Measurements from ENCODE around the gene TBCK.

TBCK gene

GRCh38 chr4:106126062-106126461 is 189.9 kb downstream of the TBCK start:
- TF ChIP-seq RAD21 (IDR thresholded peaks at IDR 0.05; ENCODE audit: low read depth) (no peak), ZBTB7A (IDR thresholded peaks at IDR 0.05; ENCODE audit: low read depth) (no peak), TCF12 (IDR thresholded peaks at IDR 0.05; ENCODE audit: low read depth) (no peak), FOXM1 (IDR thresholded peaks at IDR 0.05; ENCODE audit: borderline replicate concordance, low read depth) (no peak), NFIC (IDR thresholded peaks at IDR 0.05) (no peak), EP300 (IDR thresholded peaks at IDR 0.05; ENCODE audit: borderline replicate concordance) (no peak), TAF1 (IDR thresholded peaks at IDR 0.05; ENCODE audit: low read depth) (no peak)

- TF ChIP-seq CREB1 (IDR thresholded peaks at IDR 0.05; ENCODE audit: low read depth) (no peak), TCF12 (IDR thresholded peaks at IDR 0.05; ENCODE audit: low read depth) (no peak), REST (IDR thresholded peaks at IDR 0.05; ENCODE audit: low read depth) (no peak), YY1 (IDR thresholded peaks at IDR 0.05; ENCODE audit: low read depth) (no peak), FOXM1 (IDR thresholded peaks at IDR 0.05; ENCODE audit: borderline replicate concordance, low read depth) (no peak), TAF1 (IDR thresholded peaks at IDR 0.05; ENCODE audit: low read depth) (no peak), ZBTB7A (IDR thresholded peaks at IDR 0.05; ENCODE audit: low read depth) (no peak), TEAD4 (IDR thresholded peaks at IDR 0.05) (no peak)
- TF ChIP-seq, protein P1, sequence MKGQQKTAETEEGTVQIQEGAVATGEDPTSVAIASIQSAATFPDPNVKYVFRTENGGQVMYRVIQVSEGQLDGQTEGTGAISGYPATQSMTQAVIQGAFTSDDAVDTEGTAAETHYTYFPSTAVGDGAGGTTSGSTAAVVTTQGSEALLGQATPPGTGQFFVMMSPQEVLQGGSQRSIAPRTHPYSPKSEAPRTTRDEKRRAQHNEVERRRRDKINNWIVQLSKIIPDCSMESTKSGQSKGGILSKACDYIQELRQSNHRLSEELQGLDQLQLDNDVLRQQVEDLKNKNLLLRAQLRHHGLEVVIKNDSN (IDR thresholded peaks at IDR 0.05), result no peak
Observed at GRCh38 chr4:106116025-106116424, 200.0 kb downstream of the TBCK start.

DNA sequence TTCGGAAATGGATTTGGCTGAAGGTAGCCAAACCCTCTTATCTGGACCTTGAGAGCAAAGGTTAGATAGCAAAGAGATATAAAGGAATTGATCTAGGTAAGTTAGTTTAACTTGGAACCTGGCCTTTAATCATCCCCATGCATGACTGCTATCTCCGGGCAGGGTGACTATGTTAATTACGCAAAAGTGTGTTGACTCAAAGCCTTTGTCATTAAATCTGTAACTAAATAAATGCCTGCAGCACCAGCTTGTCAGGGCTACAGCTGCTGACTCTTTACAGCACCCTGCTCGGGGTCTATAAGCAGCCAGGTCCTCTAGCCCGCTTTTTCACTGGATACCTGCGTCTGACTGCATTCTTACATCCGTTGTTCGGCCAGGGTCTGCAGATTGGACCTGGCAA is 201.7 kb downstream of the TBCK start:
- TF ChIP-seq RAD21 (IDR thresholded peaks at IDR 0.05; ENCODE audit: low read depth), result no peak
- TF ChIP-seq CREB1 (IDR thresholded peaks at IDR 0.05; ENCODE audit: low read depth), result no peak
- TF ChIP-seq CEBPB (IDR thresholded peaks at IDR 0.05), result no peak
- TF ChIP-seq, protein P1 (IDR thresholded peaks at IDR 0.05), result no peak
- no peak for TF ChIP-seq NFIC (IDR thresholded peaks at IDR 0.05)
- no peak for TF ChIP-seq FOXM1 (IDR thresholded peaks at IDR 0.05; ENCODE audit: borderline replicate concordance, low read depth)
- no peak for TF ChIP-seq REST (IDR thresholded peaks at IDR 0.05; ENCODE audit: low read depth)
- no peak for TF ChIP-seq YY1 (IDR thresholded peaks at IDR 0.05; ENCODE audit: low read depth)
- TF ChIP-seq, protein P2, sequence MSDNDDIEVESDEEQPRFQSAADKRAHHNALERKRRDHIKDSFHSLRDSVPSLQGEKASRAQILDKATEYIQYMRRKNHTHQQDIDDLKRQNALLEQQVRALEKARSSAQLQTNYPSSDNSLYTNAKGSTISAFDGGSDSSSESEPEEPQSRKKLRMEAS (IDR thresholded peaks at IDR 0.05), result no peak
- no peak for TF ChIP-seq ZBTB7A (IDR thresholded peaks at IDR 0.05; ENCODE audit: low read depth)

GRCh38 chr4:106109929-106110328 is 206.1 kb downstream of the TBCK start:
- TF ChIP-seq NFIC (IDR thresholded peaks at IDR 0.05), result no peak
- no peak for TF ChIP-seq ZBTB7A (IDR thresholded peaks at IDR 0.05; ENCODE audit: low read depth)
- no peak for TF ChIP-seq EP300 (IDR thresholded peaks at IDR 0.05; ENCODE audit: borderline replicate concordance)
- no peak for TF ChIP-seq CREB1 (IDR thresholded peaks at IDR 0.05; ENCODE audit: low read depth)
- TF ChIP-seq, protein P1 (IDR thresholded peaks at IDR 0.05), result no peak
- TF ChIP-seq RAD21 (IDR thresholded peaks at IDR 0.05; ENCODE audit: low read depth), result no peak
- TF ChIP-seq TCF12 (IDR thresholded peaks at IDR 0.05; ENCODE audit: low read depth), result no peak
- no peak for TF ChIP-seq TEAD4 (IDR thresholded peaks at IDR 0.05)
- no peak for TF ChIP-seq CEBPB (IDR thresholded peaks at IDR 0.05)
- TF ChIP-seq REST (IDR thresholded peaks at IDR 0.05; ENCODE audit: low read depth), result no peak
- no peak for TF ChIP-seq TAF1 (IDR thresholded peaks at IDR 0.05; ENCODE audit: low read depth)
- TF ChIP-seq, protein P2 (IDR thresholded peaks at IDR 0.05), result no peak

Data from Ishikawa (cell line).